ENCODE results near the gene PIP4K2B. TPM values are rescaled to one million over a fixed set of nuclear protein-coding genes. Genes with fewer than 3 reads are reported as not detected.

Gene PIP4K2B
- polyA plus RNA-seq (2011; rRNA removed) (36.8 and 38.6 TPM in 2 replicates), polyA minus RNA-seq (2011; rRNA and poly(A)+ RNA removed) (59.5 and 82.8 TPM in 2 replicates)

DNA sequence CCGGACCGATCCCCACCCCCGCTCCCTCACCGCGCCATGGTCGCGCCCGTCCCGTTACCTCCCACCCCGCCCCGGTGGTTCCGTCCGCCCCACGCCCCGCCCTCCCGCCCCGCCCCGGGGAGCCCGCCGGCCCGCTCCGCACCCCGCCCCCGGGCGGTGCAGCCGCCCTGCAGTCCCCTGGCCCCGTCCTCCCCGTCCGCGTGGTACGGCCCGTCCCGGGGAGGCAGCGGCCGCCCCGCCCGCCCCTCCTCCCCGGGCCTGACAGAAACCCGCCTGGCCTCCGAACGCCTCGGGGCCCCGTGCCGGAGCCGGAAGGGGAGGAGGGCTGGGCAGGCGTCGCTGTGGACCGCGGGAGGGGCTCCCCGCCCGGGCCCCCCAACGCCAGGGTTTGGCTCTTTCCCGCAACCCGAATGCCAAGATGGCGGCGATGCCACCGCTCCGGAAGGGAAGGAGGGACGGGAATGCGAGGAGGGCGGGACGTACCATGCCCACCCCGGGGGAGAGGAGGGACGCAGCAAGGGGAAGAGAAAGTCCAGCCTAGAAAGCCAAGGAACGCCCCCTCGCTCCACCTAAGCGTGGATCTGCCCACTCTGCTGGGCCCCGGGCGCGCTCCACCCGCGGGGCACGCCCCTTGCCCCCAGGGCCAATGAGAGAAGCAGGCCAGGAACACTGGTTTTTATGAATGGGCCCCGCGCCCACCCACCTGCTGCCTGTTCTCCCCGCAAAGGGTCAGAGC, at the start of gene PIP4K2B:
TSS of gene PIP4K2B (minus strand) at position 56 of the 736 bp plus-strand sequence. CDS start 132 bp downstream, outside the sequence.
- CTCF ChIA-PET: no interaction called here

GRCh38 chr17:38848557-38848891, 49.2 kb upstream of the PIP4K2B start:
- no peak overlapping the region for H3K4me3 ChIP-seq (ENCODE audit: low read depth, low read length)
- no peaks in the 10 kb centered on the region for H3K27me3 ChIP-seq (ENCODE audit: control insufficient read depth, insufficient read depth, low read length)
- DNase-seq (ENCODE audit: low read depth, low spot score): no peak
- H3K27ac ChIP-seq (ENCODE audit: low read depth, low read length): no peak overlapping the region
- TF ChIP-seq CTCF (IDR thresholded peaks at IDR 0.05; ENCODE audit: low read depth, low read length): no peak
- CTCF ChIA-PET: no interaction called here
- POLR2A ChIA-PET: interaction anchor here (0.6 to 1.5 kb wide), 3 partner anchors 13 to 23 kb away, joined by 3 to 6 read pairs (median 4); partner anchors contain the start of genes CWC25 and LASP1
- H3K9me3 ChIP-seq (ENCODE audit: control insufficient read depth, insufficient read depth, low read length): no peaks in the 10 kb centered on the region

More for the DNA sequence above, at the start of gene PIP4K2B:
- no peak for TF ChIP-seq CTCF (IDR thresholded peaks at IDR 0.05; ENCODE audit: low read depth, low read length)
- peak; percentile 97 for DNase-seq (ENCODE audit: low read depth, low spot score)
- peak within 1 kb of the TSS; percentile 92 for H3K4me3 ChIP-seq (ENCODE audit: low read depth, low read length)
- no peaks in the 10 kb centered on the region for H3K9me3 ChIP-seq (ENCODE audit: control insufficient read depth, insufficient read depth, low read length)
- H3K27ac ChIP-seq (ENCODE audit: low read depth, low read length): peak within 1 kb of the TSS; percentile 90
- POLR2A ChIA-PET: interaction anchor here (0.5 to 1.4 kb wide), 3 partner anchors 9 to 73 kb away, joined by 3 to 7 read pairs (median 5); partner anchors contain the start of gene LASP1
- no peaks in the 10 kb centered on the region for H3K27me3 ChIP-seq (ENCODE audit: control insufficient read depth, insufficient read depth, low read length)

GRCh38 chr17:38844261-38844757, 45.0 kb upstream of the PIP4K2B start:
- no peak for TF ChIP-seq CTCF (IDR thresholded peaks at IDR 0.05; ENCODE audit: low read depth, low read length)
- Histone ChIP-seq H3K4me3 (ENCODE audit: low read depth, low read length) (no peak overlapping the region), H3K9me3 (ENCODE audit: control insufficient read depth, insufficient read depth, low read length) (no peaks in the 10 kb centered on the region), H3K27ac (ENCODE audit: low read depth, low read length) (no peak overlapping the region), H3K27me3 (ENCODE audit: control insufficient read depth, insufficient read depth, low read length) (no peaks in the 10 kb centered on the region)
- no peak for DNase-seq (ENCODE audit: low read depth, low spot score)
- CTCF ChIA-PET: no interaction called here
- POLR2A ChIA-PET: interaction anchor here (0.5 to 0.9 kb wide), 4 partner anchors 10 to 353 kb away, joined by 3 to 5 read pairs (median 4); partner anchors contain the start of genes CACNB1 and RPL23

- Histone ChIP-seq H3K27me3 (ENCODE audit: control insufficient read depth, insufficient read depth, low read length) (no peaks in the 10 kb centered on the region), H3K27ac (ENCODE audit: low read depth, low read length) (peak overlapping the region; percentile 99), H3K4me3 (ENCODE audit: low read depth, low read length) (peak overlapping the region; percentile 93), H3K9me3 (ENCODE audit: control insufficient read depth, insufficient read depth, low read length) (peaks cover 3% of the 10 kb centered on the region; the same call in 1 of the 2 replicates)
- no peak for TF ChIP-seq CTCF (IDR thresholded peaks at IDR 0.05; ENCODE audit: low read depth, low read length)
- ChIA-PET POLR2A (interaction anchor here (0.6 to 2.1 kb wide), 5 partner anchors 14 to 42 kb away, joined by 3 to 13 read pairs (median 6); partner anchors contain the start of gene RPL23), CTCF (no interaction called here)
- no peak for DNase-seq (ENCODE audit: low read depth, low spot score)
These were observed 26.4 kb upstream of the PIP4K2B start for GRCh38 chr17:38825762-38826247.
